ENCODE data around the gene GABRG3.
"Not testable (repeated sequence)": the region's sequence is repeated elsewhere in the genome, so short reads cannot be mapped to it uniquely, and the experiment has no call there.

The GABRG3 gene

GRCh38 chr15:27003003-27003402 is 32.0 kb downstream of the GABRG3 start:
- not testable (repeated sequence) for DNase-seq (ENCODE audit: low read depth)

- not testable (repeated sequence) for DNase-seq (ENCODE audit: low read depth)
Observed at GRCh38 chr15:27004226-27004625, 33.2 kb downstream of the GABRG3 start.

- DNase-seq (ENCODE audit: low read depth): no peak
Observed at GRCh38 chr15:27017168-27017809, 46.3 kb downstream of the GABRG3 start.

- DNase-seq (ENCODE audit: low read depth): no peak
Observed at GRCh38 chr15:27019687-27020086, 48.7 kb downstream of the GABRG3 start.

GRCh38 chr15:27025481-27025966 is 54.5 kb downstream of the GABRG3 start:
- no peak for DNase-seq (ENCODE audit: low read depth)

- no peak for DNase-seq (ENCODE audit: low read depth)
Observed at GRCh38 chr15:27027229-27027628, 56.2 kb downstream of the GABRG3 start.

DNA sequence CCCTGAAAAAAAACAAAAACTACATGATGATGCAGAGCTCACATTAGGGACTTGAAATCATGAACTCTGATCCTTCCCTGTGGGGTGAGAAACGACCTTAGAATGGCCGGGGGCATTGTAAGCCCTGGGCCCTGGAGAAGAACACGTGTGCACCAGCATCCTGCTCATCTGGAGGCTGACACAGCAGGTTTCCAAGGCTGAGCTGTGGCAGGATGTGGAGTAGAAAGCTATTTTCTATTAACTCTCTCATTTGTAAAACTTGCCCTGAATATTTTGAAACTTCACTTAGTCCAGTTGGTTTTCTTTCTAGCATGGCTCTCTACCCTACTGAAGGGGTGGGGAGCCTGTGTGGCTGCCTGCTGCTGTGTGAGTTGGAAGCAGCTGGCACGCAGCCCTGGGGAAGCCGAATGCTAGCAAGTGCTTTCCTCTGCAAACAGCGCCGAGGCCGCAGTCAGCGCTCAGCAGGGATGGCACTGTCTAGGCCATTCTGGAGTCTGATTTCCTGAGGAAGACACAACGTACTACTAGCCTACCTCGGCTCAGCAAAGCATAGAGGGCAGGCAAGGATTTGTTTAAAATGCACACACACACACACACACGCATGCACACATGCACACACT is 58.0 kb downstream of the GABRG3 start:
- no peak for DNase-seq (ENCODE audit: low read depth)

GRCh38 chr15:27036210-27036609 is 65.2 kb downstream of the GABRG3 start:
- DNase-seq (ENCODE audit: low read depth): no peak

DNA sequence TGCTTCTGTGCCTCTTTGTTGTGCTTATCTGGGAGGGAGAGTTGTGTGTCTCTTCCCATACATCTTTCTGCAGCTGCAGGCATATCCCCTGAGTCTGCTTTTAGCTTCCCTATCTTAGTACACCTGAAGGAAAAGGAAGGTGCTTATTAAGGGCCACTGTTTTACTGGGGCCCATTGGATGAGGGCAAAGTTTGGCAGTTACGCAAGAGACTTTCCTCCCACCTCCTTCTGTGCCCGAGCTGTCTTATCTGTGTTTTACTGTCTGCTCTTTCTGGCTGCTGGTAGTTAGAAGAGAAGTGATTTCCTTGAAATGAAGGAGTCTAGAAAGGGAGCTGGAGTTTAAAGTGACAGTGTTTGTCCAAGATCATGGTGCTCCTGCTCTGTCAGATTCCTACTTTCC is 66.5 kb downstream of the GABRG3 start:
- DNase-seq (ENCODE audit: low read depth): no peak

DNA sequence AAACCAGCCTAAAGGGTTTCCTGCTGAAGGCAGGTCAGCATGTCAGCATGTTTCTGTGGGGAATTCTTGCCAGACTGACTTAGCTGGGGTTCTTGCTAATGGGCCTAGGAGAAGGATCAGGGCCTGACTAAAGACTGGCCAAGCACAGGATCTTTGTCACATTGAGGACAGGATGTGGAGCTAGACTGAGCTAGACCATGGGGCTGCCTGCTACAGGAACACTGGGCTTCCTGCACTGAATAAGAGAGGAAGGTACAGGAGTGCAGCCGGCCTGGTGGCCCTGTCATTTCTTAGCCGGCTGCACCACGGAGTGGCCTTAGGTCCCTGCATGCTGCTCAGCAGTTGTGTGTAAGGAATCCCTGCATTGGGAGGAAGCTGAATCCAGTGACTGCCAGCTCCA is 68.2 kb downstream of the GABRG3 start:
- no peak for DNase-seq (ENCODE audit: low read depth)

GRCh38 chr15:27042230-27042629 is 71.2 kb downstream of the GABRG3 start:
- no peak for DNase-seq (ENCODE audit: low read depth)

GRCh38 chr15:27042646-27043045 is 71.7 kb downstream of the GABRG3 start:
- DNase-seq (ENCODE audit: low read depth): no peak

DNA sequence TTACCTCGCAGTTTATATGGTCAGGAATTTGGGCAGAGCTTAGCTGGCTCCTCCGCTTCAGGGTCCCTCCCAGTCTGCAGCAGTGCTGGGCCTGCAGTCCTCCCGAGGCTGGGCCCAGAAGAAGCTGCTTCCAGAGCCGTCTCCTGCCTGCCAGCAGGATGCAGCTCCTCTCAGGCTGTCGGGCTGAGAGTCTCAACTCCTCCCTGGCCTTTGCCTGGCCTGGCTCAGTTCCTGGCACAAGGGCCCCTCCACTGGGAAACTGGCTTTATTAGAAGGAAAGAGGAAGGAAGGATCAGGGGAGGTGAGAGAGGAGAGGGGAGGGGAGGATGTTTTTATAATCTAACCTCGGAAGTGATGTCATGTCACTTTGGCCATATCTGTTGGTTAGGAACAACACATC is 72.8 kb downstream of the GABRG3 start:
- DNase-seq (ENCODE audit: low read depth): no peak

GRCh38 chr15:27045796-27046195 is 74.8 kb downstream of the GABRG3 start:
- no peak for DNase-seq (ENCODE audit: low read depth)

DNA sequence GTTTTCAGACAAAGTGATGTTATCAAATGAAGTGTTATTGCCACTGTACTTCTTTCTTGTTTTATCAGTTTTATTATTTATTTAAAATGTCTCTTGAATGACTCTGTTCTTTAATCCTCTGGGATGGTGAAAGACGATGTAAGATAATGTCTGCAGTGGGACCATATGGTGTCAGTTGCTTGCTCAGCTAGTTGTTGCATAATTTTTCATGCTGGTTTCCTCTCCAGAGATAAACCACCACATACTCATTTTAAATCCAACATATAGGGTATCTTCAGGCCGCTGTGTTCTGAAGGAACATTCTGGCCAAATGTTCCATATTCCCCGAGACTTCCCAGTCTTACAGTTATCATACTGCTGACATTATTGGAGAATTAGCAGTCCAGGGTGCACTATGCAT is 75.9 kb downstream of the GABRG3 start:
- DNase-seq (ENCODE audit: low read depth): no peak

GRCh38 chr15:27050163-27050562 is 79.2 kb downstream of the GABRG3 start:
- DNase-seq (ENCODE audit: low read depth): no peak

GRCh38 chr15:27054426-27054825 is 83.4 kb downstream of the GABRG3 start:
- no peak for DNase-seq (ENCODE audit: low read depth)

DNA sequence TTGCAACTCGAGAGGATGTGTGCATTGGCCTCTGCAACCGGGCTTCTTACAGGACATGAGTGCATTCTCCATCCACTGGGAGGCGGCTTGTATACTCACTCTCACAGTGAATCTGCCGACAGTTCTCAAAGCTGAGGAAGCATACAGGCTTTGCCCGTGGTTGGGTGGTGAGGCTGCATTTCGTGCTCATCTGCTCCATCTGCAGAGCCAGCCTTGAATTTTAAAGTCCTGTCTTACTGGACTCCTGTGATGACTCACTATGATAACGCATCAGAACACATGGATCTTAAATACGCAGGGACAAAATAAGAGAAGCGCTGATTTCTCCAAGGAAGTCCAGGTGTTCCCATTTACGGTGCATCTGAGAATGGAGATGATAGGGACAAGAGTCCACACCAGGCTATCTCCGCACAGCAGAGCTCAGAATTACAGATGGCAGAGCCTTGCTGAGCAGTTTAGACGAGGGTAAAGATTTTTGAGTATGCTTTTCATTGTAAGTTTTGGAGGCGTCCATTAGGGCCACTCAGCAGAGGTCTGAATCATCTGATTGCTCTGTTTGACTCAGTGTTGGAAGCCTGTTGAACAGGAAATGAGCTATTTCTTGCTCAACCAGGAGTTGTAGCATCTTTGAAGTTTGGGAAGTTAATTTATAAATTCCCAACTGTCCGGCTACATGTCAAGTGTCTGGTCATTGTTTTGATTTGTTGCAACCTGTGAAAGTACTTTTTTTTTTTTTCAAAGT is 87.1 kb downstream of the GABRG3 start:
- no peak for DNase-seq (ENCODE audit: low read depth)

DNA sequence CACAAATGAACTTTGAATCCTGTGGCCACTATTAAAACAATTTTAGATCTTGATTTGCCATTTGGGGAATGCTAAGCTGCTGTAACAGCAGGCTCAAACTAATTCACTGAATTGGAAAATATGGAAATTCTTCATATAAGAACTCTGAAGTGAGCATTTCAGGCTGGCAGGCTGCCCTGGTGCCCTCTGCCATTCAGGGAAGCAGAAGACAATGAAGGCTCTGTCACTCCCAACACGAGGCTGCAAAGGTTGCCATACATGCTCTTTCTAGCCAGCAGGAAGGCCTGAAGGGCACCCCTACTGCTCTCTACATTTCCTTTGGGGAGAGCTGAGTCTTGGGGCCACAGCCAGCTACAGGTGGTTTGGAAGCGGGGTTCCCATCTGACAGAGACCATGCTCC is 88.0 kb downstream of the GABRG3 start:
- no peak for DNase-seq (ENCODE audit: low read depth)

DNA sequence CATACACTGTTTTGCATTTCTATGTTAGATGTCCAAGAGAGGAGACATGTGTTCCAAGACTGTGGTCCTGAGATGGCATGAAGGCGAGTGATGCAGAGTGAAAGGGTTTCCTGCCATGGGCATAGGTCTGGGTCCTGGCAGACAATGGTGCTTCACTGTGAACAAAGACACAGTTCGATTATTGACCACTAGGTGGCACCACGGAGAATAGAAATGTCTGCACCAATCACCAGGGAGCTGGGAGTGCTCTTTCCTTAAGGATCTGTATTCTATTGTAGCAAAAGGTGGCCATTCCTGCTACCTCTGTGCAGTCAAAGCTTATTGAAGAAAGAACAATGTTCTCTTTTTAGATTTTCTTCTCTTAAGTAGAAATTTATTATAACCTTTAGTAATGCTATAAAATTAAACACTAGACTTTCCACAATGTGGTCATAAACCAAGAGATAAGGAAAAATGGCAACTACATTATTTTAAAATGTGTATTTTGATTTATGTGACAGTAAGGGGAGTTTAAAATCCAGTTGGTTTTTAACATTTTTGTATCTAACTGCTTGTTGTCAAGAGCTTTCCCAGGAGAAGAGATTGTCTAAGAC is 88.7 kb downstream of the GABRG3 start:
- DNase-seq (ENCODE audit: low read depth): no peak

- no peak for DNase-seq (ENCODE audit: low read depth)
Observed at GRCh38 chr15:27061739-27062138, 90.8 kb downstream of the GABRG3 start.

GRCh38 chr15:27062951-27063350 is 92.0 kb downstream of the GABRG3 start:
- no peak for DNase-seq (ENCODE audit: low read depth)

DNA sequence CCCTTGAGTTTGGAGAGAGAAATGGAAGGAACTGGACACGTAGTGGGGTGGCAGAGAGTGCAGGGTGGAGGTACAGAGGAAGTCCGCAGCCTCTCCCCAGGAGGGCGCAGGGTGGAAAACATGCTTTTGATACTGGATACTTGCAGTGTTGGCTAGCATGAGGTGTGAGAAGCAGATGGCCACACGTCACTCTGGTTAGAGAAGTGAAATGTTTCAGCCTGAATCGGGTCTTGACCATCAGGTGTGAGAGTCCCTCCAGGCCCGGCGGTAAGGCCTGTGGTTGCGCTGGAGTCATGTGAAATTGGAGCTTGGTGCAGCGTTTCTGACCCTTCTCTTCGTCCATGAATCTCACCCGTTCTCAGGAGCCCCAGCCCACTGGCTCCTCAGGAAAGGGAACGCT is 93.1 kb downstream of the GABRG3 start:
- no peak for DNase-seq (ENCODE audit: low read depth)

All from T-helper 22 cell (primary cell).